Measurements from ENCODE around the gene ASPG.

Gene ASPG

GRCh38 chr14:104093366-104094055, 8.0 kb downstream of the ASPG start:
- no peak for DNase-seq (ENCODE audit: low read depth)

- DNase-seq (ENCODE audit: low read depth) = no peak
These were observed 8.7 kb downstream of the ASPG start for GRCh38 chr14:104094056-104094708.

GRCh38 chr14:104094709-104095425, 9.4 kb downstream of the ASPG start:
- DNase-seq (ENCODE audit: low read depth) = peak; percentile 29

GRCh38 chr14:104095426-104096310, 10.2 kb downstream of the ASPG start:
- DNase-seq (ENCODE audit: low read depth) = no peak

GRCh38 chr14:104096318-104096717, 10.8 kb downstream of the ASPG start:
- no peak for DNase-seq (ENCODE audit: low read depth)

GRCh38 chr14:104096751-104097700, 11.5 kb downstream of the ASPG start:
- no peak for DNase-seq (ENCODE audit: low read depth)

GRCh38 chr14:104098272-104099095, 13.0 kb downstream of the ASPG start:
- DNase-seq (ENCODE audit: low read depth) = no peak

- no peak for DNase-seq (ENCODE audit: low read depth)
These were observed 13.9 kb downstream of the ASPG start for GRCh38 chr14:104099096-104100041.

GRCh38 chr14:104100171-104101085, 14.9 kb downstream of the ASPG start:
- DNase-seq (ENCODE audit: low read depth) = no peak

GRCh38 chr14:104101086-104101621, 15.7 kb downstream of the ASPG start:
- DNase-seq (ENCODE audit: low read depth) = no peak

- no peak for DNase-seq (ENCODE audit: low read depth)
These were observed 16.3 kb downstream of the ASPG start for GRCh38 chr14:104101651-104102281.

- no peak for DNase-seq (ENCODE audit: low read depth)
These were observed 16.9 kb downstream of the ASPG start for GRCh38 chr14:104102282-104102914.

GRCh38 chr14:104103061-104103445, 17.6 kb downstream of the ASPG start:
- no peak for DNase-seq (ENCODE audit: low read depth)

- no peak for DNase-seq (ENCODE audit: low read depth)
These were observed 18.1 kb downstream of the ASPG start for GRCh38 chr14:104103446-104104075.

GRCh38 chr14:104104076-104104901, 18.8 kb downstream of the ASPG start:
- DNase-seq (ENCODE audit: low read depth) = no peak
